Caco-2 (cell line): ENCODE results near the gene SEC62. TPM values are rescaled to one million over a fixed set of nuclear protein-coding genes. Genes with fewer than 3 reads are reported as not detected.

Source experiments
- BruUV-seq: library from RNA; stranded (reverse); fragments of 400-500 nt; replicated peaks from 2 replicates; lab custom pipeline; 2021; lab: Mats Ljungman, UMichigan
- CTCF ChIA-PET: fragments of 300-600 bp; sonication (Branson Sonifier 250); formaldehyde crosslinking; loops from one replicate; lab custom pipeline; 2022; ENCODE audit warnings: antibody characterized with exemption; lab: Charles Lee
- POLR2A ChIA-PET: fragments of 300-600 bp; sonication (Branson Sonifier 250); formaldehyde crosslinking; loops from one replicate; lab custom pipeline; 2022; ENCODE audit warnings: antibody characterized with exemption; lab: Charles Lee
- DNase-seq, 2 experiments: peaks; one replicate each; pipeline versions ENCODE4 v3.0.0 to v3.0.0-alpha.2; 2020 to 2022
- H3K27me3 ChIP-seq: replicated peaks from 2 replicates; pipeline ENCODE4 v1.6.0; 2011; ENCODE audit warnings: low read length; ENCODE audit not compliant: control insufficient read depth, insufficient read depth
- H3K36me3 ChIP-seq: 2 replicates; pipeline ENCODE4 v1.5.1; 2011; ENCODE audit warnings: low read length; ENCODE audit not compliant: control insufficient read depth, insufficient read depth
- H3K4me1 ChIP-seq: fragments of 250-450 bp; sonication (Bioruptor Pico); 2 replicates; pipeline ENCODE4 v1.5.1; 2020; ENCODE audit warnings: mild to moderate bottlenecking
- H3K4me3 ChIP-seq: 2 replicates; pipeline ENCODE4 v1.5.1; 2011; ENCODE audit warnings: low read depth, mild to moderate bottlenecking, control low read depth, low read length
- H3K9me3 ChIP-seq: fragments of 250-450 bp; sonication (Bioruptor Pico); 2 replicates; pipeline ENCODE4 v1.5.1; 2020; ENCODE audit warnings: mild to moderate bottlenecking, moderate library complexity
- H3K27ac Mint-ChIP-seq: one replicate; pipeline ENCODE4 v1.8.0; 2022; ENCODE audit warnings: mixed read lengths; ENCODE audit not compliant: unreplicated experiment
- H3K27me3 Mint-ChIP-seq: one replicate; pipeline ENCODE4 v1.8.0; 2022; ENCODE audit warnings: mixed read lengths; ENCODE audit not compliant: insufficient read depth, unreplicated experiment
- H3K36me3 Mint-ChIP-seq: one replicate; pipeline ENCODE4 v1.8.0; 2022; ENCODE audit warnings: mild to moderate bottlenecking, mixed read lengths; ENCODE audit not compliant: insufficient read depth, unreplicated experiment
- H3K4me1 Mint-ChIP-seq: one replicate; pipeline ENCODE4 v1.8.0; 2022; ENCODE audit warnings: low read depth, mixed read lengths; ENCODE audit not compliant: unreplicated experiment
- H3K4me3 Mint-ChIP-seq: one replicate; pipeline ENCODE4 v1.8.0; 2022; ENCODE audit warnings: mild to moderate bottlenecking, moderate library complexity, mixed read lengths; ENCODE audit not compliant: unreplicated experiment
- H3K9me3 Mint-ChIP-seq: one replicate; pipeline ENCODE4 v1.8.0; 2022; ENCODE audit warnings: mixed read lengths; ENCODE audit not compliant: unreplicated experiment
- CTCF ChIP-seq, 2 experiments: fragments of 200-600 bp in 1 of 2; IDR thresholded peaks; 1 replicate in 1 of 2; 2 replicates in 1 of 2; pipeline versions ENCODE4 v1.5.1 to v1.8.0; 2011 to 2022; ENCODE audit warnings: antibody characterized with exemption in 1 of 2, control low read depth in 1 of 2, inconsistent platforms in 1 of 2, low read depth in 1 of 2, low read length in 1 of 2, mild to moderate bottlenecking in 1 of 2, moderate library complexity in 1 of 2; ENCODE audit not compliant: insufficient read depth in 1 of 2, severe bottlenecking in 1 of 2, unreplicated experiment in 1 of 2
- intact Hi-C: fragments of 100-400 bp; cut with micrococcal nuclease; formaldehyde crosslinking; loops from one replicate; pipeline ENCODE4 v1.10.0; 2022; ENCODE audit not compliant: unreplicated experiment
- total RNA-seq: library from RNA; stranded (reverse); gene quantifications from 2 replicates; pipeline ENCODE4 v1.2.3, GENCODE V29; 2022

The SEC62 gene
- total RNA-seq, 1 experiment from 2014 or later, result 74.7 TPM

DNA sequence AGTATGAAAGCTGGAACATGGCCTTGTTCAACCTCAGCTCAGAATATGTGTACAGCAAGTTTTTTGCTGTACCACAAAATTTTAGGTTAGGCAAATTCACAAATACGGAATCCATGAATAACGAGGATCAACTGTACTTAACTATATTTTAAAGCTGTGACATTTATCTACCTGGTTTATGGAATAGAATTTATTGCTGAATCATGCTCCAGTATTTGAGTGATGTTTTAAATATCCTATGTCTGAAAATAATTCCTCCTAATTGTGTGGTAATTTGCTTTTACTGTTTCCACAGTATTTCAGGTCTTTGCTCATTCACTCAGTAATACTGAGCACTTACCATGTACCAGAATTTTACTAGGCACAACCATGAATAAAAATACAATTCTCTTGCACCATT lies 29.5 kb downstream of the SEC62 start:
- no peaks in the 10 kb centered on the region for H3K9me3 ChIP-seq
- intact Hi-C loops, result no loop called here
- H3K27me3 ChIP-seq, result no peaks in the 10 kb centered on the region
- TF ChIP-seq CTCF (IDR thresholded peaks at IDR 0.05; ENCODE audit: insufficient read depth in 1 of 2, low read depth in 1 of 2, low read length in 1 of 2, severe bottlenecking in 1 of 2, unreplicated experiment in 1 of 2), result no peak
- Mint-ChIP-seq H3K4me3 (no peak overlapping the region), H3K36me3 (peaks cover 12% of the 10 kb centered on the region), H3K27me3 (no peaks in the 10 kb centered on the region), H3K4me1 (no peaks in the 10 kb centered on the region), H3K9me3 (no peaks in the 10 kb centered on the region), H3K27ac (no peak overlapping the region)
- H3K4me3 ChIP-seq, result no peak overlapping the region
- ChIA-PET CTCF (interaction anchor here (0.7 kb wide), 1 partner anchor 27 kb away, joined by 3 read pairs; no protein-coding TSS in a partner anchor), POLR2A (no interaction called here)
- H3K36me3 ChIP-seq, result no peaks in the 10 kb centered on the region; the same call in 1 of the 2 replicates
- no peak for DNase-seq
- BruUV-seq, result no TSS peak
- H3K4me1 ChIP-seq, result no peaks in the 10 kb centered on the region

GRCh38 chr3:169998668-169999131 lies 32.1 kb downstream of the SEC62 start:
- CTCF ChIA-PET, result no interaction called here

DNA sequence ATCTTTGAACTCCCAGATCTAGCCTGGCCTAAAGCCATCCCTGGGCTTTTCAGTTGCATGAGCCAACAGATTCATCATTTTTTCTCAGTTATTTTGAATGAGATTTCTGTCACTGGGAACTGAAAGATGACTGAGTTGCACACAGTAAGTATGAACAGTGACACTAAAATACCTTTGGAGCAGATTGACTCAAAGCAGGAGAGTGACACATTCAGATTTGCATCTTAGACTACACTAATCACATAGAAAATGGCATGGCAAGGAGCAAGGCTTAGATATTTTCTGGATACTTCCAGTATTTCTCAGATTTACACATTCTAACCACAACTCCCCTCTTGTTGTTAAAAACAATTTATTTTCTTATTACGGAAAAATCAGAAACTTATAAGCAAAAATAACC lies 32.8 kb downstream of the SEC62 start:
- no peak overlapping the region for H3K27ac Mint-ChIP-seq
- no peak for TF ChIP-seq CTCF (IDR thresholded peaks at IDR 0.05; ENCODE audit: insufficient read depth in 1 of 2, low read depth in 1 of 2, low read length in 1 of 2, severe bottlenecking in 1 of 2, unreplicated experiment in 1 of 2)
- BruUV-seq, result no TSS peak
- H3K4me1 Mint-ChIP-seq, result no peaks in the 10 kb centered on the region
- no peak overlapping the region for H3K4me3 Mint-ChIP-seq
- H3K27me3 Mint-ChIP-seq, result no peaks in the 10 kb centered on the region
- no peaks in the 10 kb centered on the region for H3K27me3 ChIP-seq
- H3K36me3 ChIP-seq, result no peaks in the 10 kb centered on the region
- H3K36me3 Mint-ChIP-seq, result peaks cover 5% of the 10 kb centered on the region
- ChIA-PET POLR2A (no interaction called here), CTCF (no interaction called here)
- H3K4me3 ChIP-seq, result no peak overlapping the region
- no peaks in the 10 kb centered on the region for H3K4me1 ChIP-seq
- intact Hi-C loops, result no loop called here
- no peaks in the 10 kb centered on the region for H3K9me3 ChIP-seq
- no peaks in the 10 kb centered on the region for H3K9me3 Mint-ChIP-seq
- no peak for DNase-seq

More at GRCh38 chr3:169998668-169999131, 32.1 kb downstream of the SEC62 start:
- POLR2A ChIA-PET, result no interaction called here
- H3K27me3 Mint-ChIP-seq, result no peaks in the 10 kb centered on the region
- TF ChIP-seq CTCF (IDR thresholded peaks at IDR 0.05; ENCODE audit: insufficient read depth in 1 of 2, low read depth in 1 of 2, low read length in 1 of 2, severe bottlenecking in 1 of 2, unreplicated experiment in 1 of 2), result no peak
- H3K36me3 ChIP-seq, result no peaks in the 10 kb centered on the region
- H3K4me1 ChIP-seq, result no peaks in the 10 kb centered on the region
- no peak overlapping the region for H3K4me3 ChIP-seq
- no peak overlapping the region for H3K27ac Mint-ChIP-seq
- no peaks in the 10 kb centered on the region for H3K9me3 ChIP-seq
- no peak overlapping the region for H3K4me3 Mint-ChIP-seq
- H3K36me3 Mint-ChIP-seq, result peaks cover 5% of the 10 kb centered on the region
- peak in 1 of 2 experiments; percentile 31 for DNase-seq
- intact Hi-C loops, result no loop called here
- H3K4me1 Mint-ChIP-seq, result no peaks in the 10 kb centered on the region
- no peaks in the 10 kb centered on the region for H3K9me3 Mint-ChIP-seq
- no TSS peak for BruUV-seq
- H3K27me3 ChIP-seq, result no peaks in the 10 kb centered on the region
